SW 1271 (cell line): ENCODE data around the gene CADPS.

ENCODE experiments used
- DNase-seq, 2 experiments: peaks; one replicate each; lab custom pipeline; 2025; lab: John Stamatoyannopoulos, UW

CADPS gene

GRCh38 chr3:62501289-62501668 is 373.9 kb downstream of the CADPS start:
- DNase-seq: no peak

DNA sequence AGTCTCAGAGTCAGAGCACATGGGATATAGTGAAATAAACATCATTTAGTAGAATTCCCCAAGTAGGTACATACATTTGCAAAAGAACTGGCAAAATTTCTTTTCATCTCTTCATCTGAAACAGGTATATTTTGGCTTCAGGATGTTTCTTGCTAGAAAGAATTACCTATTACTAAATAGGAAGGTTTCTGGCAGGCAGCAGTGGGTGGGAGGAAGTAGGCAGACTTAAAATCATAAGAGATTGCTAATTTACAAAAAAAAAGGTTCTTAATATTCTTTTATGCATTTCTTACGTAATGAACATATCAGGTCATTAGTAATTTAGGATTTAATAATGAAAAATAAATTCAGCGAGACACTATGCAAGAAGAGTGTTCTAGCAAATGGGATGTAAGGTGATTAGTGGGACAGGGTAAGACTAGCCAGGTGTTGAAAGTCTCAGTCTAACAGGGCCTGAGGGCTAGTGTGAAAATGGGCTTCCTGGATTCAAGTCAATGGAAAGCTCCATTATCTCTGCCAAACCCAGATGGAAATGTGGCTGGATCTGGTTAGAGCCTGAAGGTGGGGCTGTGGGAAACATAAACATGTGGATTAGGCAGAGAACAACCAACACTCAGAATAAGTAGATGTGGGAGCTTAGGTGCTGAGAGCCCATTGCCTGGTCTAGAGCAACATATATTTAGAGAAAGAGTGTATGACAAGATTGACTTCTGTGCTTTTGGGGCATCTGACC is 374.5 kb downstream of the CADPS start:
- no peak for DNase-seq

DNA sequence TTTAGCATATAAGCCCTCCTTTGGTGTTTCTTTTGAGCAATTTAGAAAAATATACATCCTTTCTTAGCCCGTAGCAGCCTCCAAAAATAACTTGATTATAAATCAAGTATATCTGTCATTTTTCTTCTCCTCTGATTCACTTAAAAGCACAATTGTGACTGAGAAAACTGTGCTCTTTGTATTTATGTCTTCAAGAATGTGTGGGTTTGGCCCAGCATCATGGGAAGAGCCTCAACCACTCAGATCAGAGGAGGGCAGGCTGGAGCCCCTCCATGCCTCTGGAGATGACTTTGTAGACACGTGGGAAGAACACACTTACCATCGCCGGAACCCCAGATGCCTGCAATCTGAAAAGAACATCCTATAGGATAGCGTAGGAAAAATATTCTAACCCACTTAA is 378.1 kb downstream of the CADPS start:
- DNase-seq: no peak

- no peak for DNase-seq
These were observed 378.7 kb downstream of the CADPS start for GRCh38 chr3:62496503-62496902.

DNA sequence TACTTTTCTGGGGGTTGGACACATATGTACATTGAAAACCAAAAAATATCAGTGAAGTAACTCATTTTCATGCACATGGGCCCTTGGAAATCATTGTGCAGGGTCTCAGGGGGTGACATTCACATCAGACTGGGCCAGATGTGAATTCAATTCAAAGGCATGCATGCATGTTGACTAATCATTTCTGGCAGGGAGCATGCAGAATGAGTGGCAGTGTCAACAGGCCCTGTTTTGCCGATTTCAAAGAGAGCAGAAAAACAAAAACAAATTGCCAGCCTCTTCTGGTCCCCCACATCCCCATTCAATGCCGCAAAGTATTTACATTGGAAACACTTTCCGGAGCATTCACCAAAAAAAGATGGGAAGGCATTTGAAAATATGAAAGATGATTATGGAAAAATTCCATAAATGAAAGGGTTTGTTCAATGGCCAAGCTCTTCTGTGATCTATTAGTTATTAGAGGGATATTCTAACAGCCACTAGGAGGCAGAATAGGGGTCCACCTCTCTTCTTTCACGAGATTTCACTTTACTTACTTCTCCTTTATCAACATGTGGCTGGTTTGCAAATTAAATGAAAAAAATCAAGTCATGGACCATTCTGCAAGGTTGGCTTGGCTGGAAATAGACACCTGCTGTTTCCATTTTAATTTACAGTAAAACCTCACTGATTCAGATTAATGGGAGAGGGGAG is 382.0 kb downstream of the CADPS start:
- DNase-seq: no peak

DNA sequence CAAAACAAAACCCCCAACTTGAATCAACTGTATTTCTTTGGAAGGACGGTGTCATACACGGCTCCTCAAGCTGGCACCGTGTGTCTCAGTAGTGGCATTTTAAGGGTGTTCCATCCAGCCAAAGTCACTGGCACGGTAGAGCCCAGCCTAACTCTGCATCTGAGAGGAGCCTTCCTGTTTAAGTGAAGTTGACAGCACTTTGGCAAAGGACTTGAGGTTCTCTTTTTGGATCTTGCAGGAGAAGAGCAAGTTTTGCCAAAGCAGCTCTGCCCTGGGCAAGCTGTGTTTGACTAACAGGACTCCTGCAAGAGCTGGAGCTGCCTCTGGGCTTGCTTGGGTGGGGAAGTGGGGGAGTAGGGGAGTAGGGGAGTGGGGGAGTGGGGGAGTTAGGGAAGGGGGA is 392.3 kb downstream of the CADPS start:
- DNase-seq: no peak

GRCh38 chr3:62481962-62482361 is 393.3 kb downstream of the CADPS start:
- no peak for DNase-seq

DNA sequence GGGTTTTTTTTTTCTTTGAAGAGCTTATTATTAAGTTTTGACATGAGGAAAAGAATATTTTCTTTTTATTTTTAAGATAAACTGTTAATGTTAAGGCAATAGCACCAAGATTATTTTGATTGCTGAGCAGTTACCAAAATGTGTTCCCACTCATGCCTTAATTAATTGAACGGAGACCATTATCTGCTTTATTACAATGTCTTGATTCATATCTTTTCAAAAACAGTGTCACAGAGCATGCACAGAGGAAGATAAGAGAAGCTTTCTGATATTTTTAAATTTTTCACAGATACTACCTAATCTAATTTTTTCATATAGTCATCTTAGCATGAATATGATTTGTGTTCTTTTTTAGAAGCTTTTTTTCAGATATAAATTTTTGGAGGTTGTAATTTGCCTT is 395.2 kb downstream of the CADPS start:
- DNase-seq: no peak

DNA sequence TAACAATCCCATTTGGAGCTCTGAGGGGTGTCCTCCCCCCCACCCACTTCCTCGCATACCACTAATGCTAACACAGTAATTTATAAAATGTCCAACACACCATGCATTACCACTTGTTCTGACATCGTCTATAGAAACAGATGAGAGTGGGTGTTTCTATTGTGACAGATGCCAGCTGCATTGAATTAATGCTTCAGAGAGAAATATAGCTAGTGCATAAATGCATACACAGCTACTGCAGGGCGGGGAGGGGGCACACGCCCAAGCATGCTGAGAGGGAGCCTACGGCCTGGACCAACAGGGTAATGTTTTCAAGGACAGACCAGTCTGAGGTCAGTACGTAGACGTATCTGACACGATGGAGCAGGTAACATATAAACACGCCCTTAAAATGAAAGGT is 395.9 kb downstream of the CADPS start:
- no peak for DNase-seq

- no peak for DNase-seq
These were observed 399.9 kb downstream of the CADPS start for GRCh38 chr3:62475306-62475705.

GRCh38 chr3:62467966-62468722 is 407.1 kb downstream of the CADPS start:
- DNase-seq: no peak

DNA sequence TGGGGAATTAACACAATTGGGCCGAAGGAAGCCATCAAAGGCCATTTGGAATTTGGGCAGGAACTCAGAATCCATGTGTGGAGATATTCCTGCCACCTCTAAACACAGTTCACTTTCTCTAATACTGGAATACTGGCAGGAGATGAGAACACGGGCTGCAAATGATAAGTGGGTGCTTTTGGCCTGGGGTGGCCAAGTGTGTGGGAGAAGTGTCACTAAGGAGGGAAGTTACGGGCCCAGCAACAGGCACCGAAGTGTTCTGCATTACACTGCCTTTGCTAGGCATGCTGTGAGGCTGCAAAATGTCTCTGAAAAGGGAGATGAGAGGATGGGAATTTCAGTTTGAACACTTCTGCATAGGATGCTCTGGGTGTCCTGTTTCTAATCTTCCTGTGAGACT is 412.4 kb downstream of the CADPS start:
- DNase-seq: no peak

DNA sequence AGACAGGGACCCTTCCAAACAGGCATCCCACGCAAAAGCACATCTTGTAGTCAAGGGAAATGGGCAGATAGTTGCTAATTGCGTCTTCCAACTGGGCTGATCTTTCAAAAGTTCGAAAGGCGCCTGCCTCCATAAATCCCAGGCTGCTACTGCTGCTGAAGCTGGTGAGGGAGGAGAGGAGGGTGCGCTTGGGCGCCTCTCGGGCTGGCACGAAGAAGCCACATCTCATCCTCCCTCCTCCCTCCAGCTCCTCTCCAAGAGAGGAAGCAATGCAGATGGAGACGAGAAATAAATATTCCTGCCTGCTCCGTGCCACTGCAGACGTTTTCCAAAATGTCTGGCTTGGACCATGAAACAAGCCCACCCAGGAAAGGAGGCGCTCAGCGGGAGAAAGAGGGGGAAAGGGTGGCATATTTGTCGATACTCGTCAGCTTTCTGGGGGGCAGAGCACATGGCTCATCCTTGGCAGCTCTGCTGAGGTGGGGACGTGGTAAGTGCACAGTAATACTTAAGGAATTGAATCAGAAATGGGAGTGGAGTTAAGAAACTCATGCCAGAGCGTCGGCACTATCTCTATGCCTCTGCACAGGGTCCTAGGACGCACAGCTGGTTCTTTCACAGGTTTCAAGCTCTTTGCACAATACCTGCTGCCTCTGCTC is 413.0 kb downstream of the CADPS start:
- no peak for DNase-seq

- DNase-seq: no peak
These were observed 420.3 kb downstream of the CADPS start for GRCh38 chr3:62454916-62455315.

GRCh38 chr3:62453448-62453847 is 421.8 kb downstream of the CADPS start:
- DNase-seq: no peak

DNA sequence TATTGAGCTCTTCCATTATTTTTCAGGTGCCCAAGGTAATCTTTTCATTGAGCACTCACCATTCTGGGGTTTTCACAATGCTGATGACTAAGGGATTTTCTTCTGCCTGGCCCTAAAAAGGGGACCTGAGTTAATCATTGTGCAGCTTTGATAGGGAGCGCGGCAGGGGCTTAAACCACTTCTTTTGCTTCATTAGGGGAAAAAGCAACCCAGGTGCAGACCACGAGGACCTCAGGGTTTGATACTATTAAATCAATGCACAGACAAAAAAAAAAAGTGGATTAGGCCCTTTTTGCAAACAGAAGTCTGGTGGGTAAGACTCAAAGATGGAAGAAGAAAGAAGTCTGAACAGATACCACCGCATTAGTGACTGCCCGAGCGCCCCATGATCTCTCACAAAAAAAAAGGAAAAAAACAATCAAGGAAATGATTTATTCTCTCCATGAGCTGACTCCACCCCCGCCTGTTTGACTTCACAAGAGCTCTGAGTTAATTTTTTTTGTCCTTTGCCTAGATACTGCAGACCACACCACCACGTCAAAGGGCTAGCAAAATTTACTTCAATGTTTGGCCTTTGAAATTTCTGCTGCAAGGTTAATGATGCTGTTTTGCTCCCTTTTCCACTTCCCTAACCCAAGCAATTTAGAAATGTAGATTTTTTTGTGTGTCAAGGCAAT is 423.9 kb downstream of the CADPS start:
- DNase-seq: no peak

- DNase-seq: no peak
These were observed 428.8 kb downstream of the CADPS start for GRCh38 chr3:62446337-62446940.

DNA sequence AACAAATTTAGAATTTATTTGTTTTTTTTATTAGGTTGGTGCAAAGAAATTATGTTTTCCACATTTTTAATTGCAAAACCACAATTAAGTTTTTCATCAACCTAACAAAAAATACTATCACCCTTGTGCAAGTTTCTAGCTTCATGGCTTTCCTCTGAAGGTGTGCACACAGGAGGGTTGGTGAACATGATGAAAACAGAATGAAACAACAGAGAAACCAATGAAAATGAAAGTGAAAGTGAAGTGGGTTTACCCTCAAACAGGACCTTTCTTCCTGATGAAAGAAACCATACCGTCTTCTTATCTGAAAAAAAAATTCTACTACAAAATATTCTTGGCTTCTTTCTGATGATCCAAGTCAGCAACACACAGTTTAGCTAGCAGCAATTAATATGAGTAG is 429.9 kb downstream of the CADPS start:
- peak in 1 of 2 experiments; percentile 41 for DNase-seq

GRCh38 chr3:62439978-62440377 is 435.2 kb downstream of the CADPS start:
- no peak for DNase-seq

- no peak for DNase-seq
These were observed 435.9 kb downstream of the CADPS start for GRCh38 chr3:62439176-62439813.

- no peak for DNase-seq
These were observed 438.4 kb downstream of the CADPS start for GRCh38 chr3:62436785-62437184.
